Liver (tissue), 9 donors: ENCODE measurements around the gene PLOD3. TPM values are rescaled to one million over a fixed set of nuclear protein-coding genes. Genes with fewer than 3 reads are reported as not detected.
A peak's percentile ranks its signal among the peaks of the same experiment; 100 is the strongest.

Experiments
- DNase-seq: peaks from one replicate; pipeline ENCODE4 v3.0.0-alpha.2; 2017; ENCODE audit warnings: low spot score
- H3K27ac ChIP-seq, 2 donors: one replicate each; pipeline ENCODE4 v1.7.0; 2013; ENCODE audit warnings: inconsistent platforms in 2 of 2, low read length in 2 of 2, control low read depth in 1 of 2, low read depth in 1 of 2, mild to moderate bottlenecking in 1 of 2
- H3K27me3 ChIP-seq, 4 donors: one replicate each; pipeline versions ENCODE4 v1.6.1 to v1.7.0; 2013; ENCODE audit warnings: low read length in 3 of 4, inconsistent platforms in 1 of 4, mild to moderate bottlenecking in 1 of 4, moderate library complexity in 1 of 4; ENCODE audit not compliant: control insufficient read depth in 4 of 4, insufficient read depth in 4 of 4
- H3K36me3 ChIP-seq, 4 donors: one replicate each; pipeline versions ENCODE4 v1.6.1 to v1.7.0; 2013; ENCODE audit warnings: low read length in 3 of 4, mild to moderate bottlenecking in 3 of 4, low read depth in 1 of 4, moderate library complexity in 1 of 4; ENCODE audit not compliant: control insufficient read depth in 4 of 4, insufficient read depth in 3 of 4
- H3K4me1 ChIP-seq, 4 donors: one replicate each; pipeline versions ENCODE4 v1.6.1 to v1.7.0; 2013; ENCODE audit warnings: low read length in 3 of 4, mild to moderate bottlenecking in 3 of 4, moderate library complexity in 1 of 4; ENCODE audit not compliant: control insufficient read depth in 4 of 4, insufficient read depth in 4 of 4
- H3K4me3 ChIP-seq, 3 donors: one replicate each; pipeline versions ENCODE4 v1.6.1 to v1.7.0; 2013; ENCODE audit warnings: low read length in 3 of 3, control low read depth in 1 of 3, low read depth in 1 of 3, mild to moderate bottlenecking in 1 of 3
- H3K9ac ChIP-seq, 2 donors: one replicate each; pipeline ENCODE4 v1.7.0; 2013; ENCODE audit warnings: low read length in 2 of 2, mild to moderate bottlenecking in 2 of 2, moderate library complexity in 2 of 2, control low read depth in 1 of 2, low read depth in 1 of 2
- H3K9me3 ChIP-seq, 4 donors: one replicate each; pipeline versions ENCODE4 v1.6.1 to v1.7.0; 2013; ENCODE audit warnings: low read length in 3 of 4; ENCODE audit not compliant: control insufficient read depth in 4 of 4
- EGR1 ChIP-seq, 2 donors: IDR thresholded peaks; 2 replicates each; pipeline ENCODE4 v1.6.1; 2016 to 2018; ENCODE audit warnings: antibody characterized with exemption in 2 of 2, low read depth in 2 of 2
- FOXA1 ChIP-seq: IDR thresholded peaks from 2 replicates; pipeline ENCODE4 v1.6.1; 2016; ENCODE audit warnings: antibody characterized with exemption
- FOXA2 ChIP-seq: IDR thresholded peaks from 2 replicates; pipeline ENCODE4 v1.6.1; 2016; ENCODE audit warnings: antibody characterized with exemption
- GABPA ChIP-seq, 2 donors: IDR thresholded peaks in 1 of 2; conservative IDR thresholded peaks in 1 of 2; 2 replicates each; pipeline ENCODE4 v1.6.1; 2016; ENCODE audit warnings: antibody characterized with exemption in 2 of 2, mild to moderate bottlenecking in 1 of 2, moderate library complexity in 1 of 2
- HNF4A ChIP-seq, 2 donors: conservative IDR thresholded peaks; 2 replicates each; pipeline ENCODE4 v1.6.1; 2016; ENCODE audit warnings: antibody characterized with exemption in 2 of 2, mild to moderate bottlenecking in 2 of 2
- HNF4G ChIP-seq: IDR thresholded peaks from 2 replicates; pipeline ENCODE4 v1.6.1; 2016; ENCODE audit warnings: antibody characterized with exemption
- JUND ChIP-seq, 2 donors: IDR thresholded peaks; 2 replicates each; pipeline ENCODE4 v1.6.1; 2016; ENCODE audit warnings: antibody characterized with exemption in 2 of 2
- NR2F2 ChIP-seq: IDR thresholded peaks from 2 replicates; pipeline ENCODE4 v1.6.1; 2016; ENCODE audit warnings: antibody characterized with exemption
- RAD21 ChIP-seq, 2 donors: IDR thresholded peaks; 2 replicates each; pipeline ENCODE4 v1.6.1; 2016; ENCODE audit warnings: antibody characterized with exemption in 2 of 2, mild to moderate bottlenecking in 2 of 2
- RXRA ChIP-seq, 2 donors: IDR thresholded peaks; 2 replicates each; pipeline ENCODE4 v1.6.1; 2017 to 2018; ENCODE audit warnings: antibody characterized with exemption in 2 of 2, mild to moderate bottlenecking in 1 of 2
- SP1 ChIP-seq: IDR thresholded peaks from 2 replicates; pipeline ENCODE4 v1.6.1; 2018; ENCODE audit warnings: antibody characterized with exemption, mild to moderate bottlenecking
- TAF1 ChIP-seq: conservative IDR thresholded peaks from 2 replicates; pipeline ENCODE4 v1.6.1; 2016; ENCODE audit warnings: antibody characterized with exemption, mild to moderate bottlenecking
- YY1 ChIP-seq: IDR thresholded peaks from 2 replicates; pipeline ENCODE4 v1.6.1; 2016; ENCODE audit warnings: antibody characterized with exemption, mild to moderate bottlenecking
- WGBS: extraction: QIAGEN DNeasy Blood & Tissue Kit; methylation state at CpG from one replicate; pipeline ENCODE4 v1.1.7; 2013; 5-methylcytosine and 5-hydroxymethylcytosine counted together
- polyA plus RNA-seq, 2 donors: library from polyadenylated mRNA; stranded (reverse) in 1 of 2; unstranded in 1 of 2; fragments of 200-250 nt in 1 of 2; fragments of >200 nt in 1 of 2; fragmentation: Nextera tagmentation in 1 of 2; extraction: Ambion mirVana in 1 of 2; gene quantifications; one replicate each; pipeline versions ENCODE4 v1.2.1 to v1.2.3, GENCODE V29; 2013 to 2015
- total RNA-seq, 2 donors: library from RNA; depleted of rRNA; stranded (reverse); fragments of >200 nt; gene quantifications; one replicate each; pipeline ENCODE4 v1.2.3, GENCODE V29; 2014
- TF ChIP-seq, protein P1 (sequence below): fragments of 150-350 bp; IDR thresholded peaks from 2 replicates; pipeline ENCODE4 v1.5.1; 2017; ENCODE audit warnings: improper control_type of control experiment, low read depth, low read length; ENCODE audit not compliant: missing input control
- TF ChIP-seq, protein P2 (sequence below): IDR thresholded peaks from 2 replicates; pipeline ENCODE4 v1.6.1; 2016; ENCODE audit warnings: antibody characterized with exemption
- TF ChIP-seq, protein P3 (sequence below): IDR thresholded peaks from 2 replicates; pipeline ENCODE4 v1.6.1; 2016; ENCODE audit warnings: antibody characterized with exemption
- TF ChIP-seq, protein P4 (sequence below): IDR thresholded peaks from 2 replicates; pipeline ENCODE4 v1.6.1; 2016; ENCODE audit warnings: antibody characterized with exemption
- TF ChIP-seq, protein P5 (sequence below): IDR thresholded peaks from 2 replicates; pipeline ENCODE4 v1.6.1; 2016; ENCODE audit warnings: antibody characterized with exemption, mild to moderate bottlenecking
- donor health status: healthy.
- donor health status: healthy.
- donor health status: healthy.
- donor health status: healthy.
- donor health status: healthy.

PLOD3 gene
- total and polyA plus RNA-seq, 4 donors = 19.4 to 42.9 (median 27.7) TPM

DNA sequence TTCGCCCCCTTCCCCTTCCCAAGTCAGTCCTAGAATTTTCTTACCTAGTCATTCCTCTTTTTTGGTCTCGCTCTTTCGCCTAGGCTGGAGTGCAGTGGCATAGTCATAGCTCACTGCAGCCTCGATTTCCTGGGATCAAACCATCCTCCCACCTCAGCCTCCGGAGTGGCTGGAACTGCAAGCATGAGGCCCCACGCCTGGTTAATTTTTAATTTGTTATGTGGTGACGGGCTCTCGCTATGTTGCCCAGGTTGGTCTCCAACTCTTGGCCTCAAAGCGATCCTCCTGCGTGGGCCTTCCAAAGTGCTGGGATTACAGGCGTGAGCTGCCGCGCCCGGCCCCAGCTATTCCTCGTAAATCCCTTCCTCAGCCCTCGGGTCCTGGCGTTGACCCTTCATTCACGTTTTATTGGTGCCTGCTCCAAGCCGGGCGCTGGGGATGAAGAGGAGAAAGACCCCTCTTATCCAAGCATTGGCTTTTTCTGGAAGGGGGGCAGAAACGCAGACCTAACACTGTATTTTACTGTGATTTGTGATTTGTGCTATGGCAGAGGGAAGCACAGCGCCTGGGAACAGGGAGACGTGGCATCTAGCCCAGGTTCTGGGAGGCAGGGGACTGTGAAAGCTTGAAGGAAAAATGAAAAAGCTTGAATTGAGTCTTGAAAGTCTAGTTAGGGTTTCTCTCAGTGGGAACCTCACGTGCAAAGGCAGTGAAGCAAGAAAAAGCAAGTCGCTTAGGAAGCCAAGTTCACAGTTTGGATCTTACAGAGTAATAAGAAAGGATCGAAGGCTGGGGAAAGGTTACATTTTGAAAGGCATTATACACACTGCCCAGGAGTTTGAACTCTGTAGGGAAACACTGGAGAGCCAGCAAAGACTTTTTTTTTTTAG lies 1.1 kb upstream of the PLOD3 start:
- WGBS = 3% methylated on average over 26 of the region's 26 CpGs
- Histone ChIP-seq H3K27ac (peak overlapping the region; percentile 96 to 99), H3K27me3 (no peaks in the 10 kb centered on the region), H3K4me3 (peak overlapping the region; percentile 69 to 95 (median 87)), H3K4me1 (peaks cover 20 to 43% (median 37%) of the 10 kb centered on the region in 4 donors), H3K9me3 (no peaks in the 10 kb centered on the region), H3K9ac (peak overlapping the region; percentile 95 to 98), H3K36me3 (peaks cover 0 to 6% (median 4%) of the 10 kb centered on the region in 4 donors)
- TF ChIP-seq GABPA (IDR thresholded peaks at IDR 0.05 in 1 of 2, conservative IDR thresholded peaks at IDR 0.05 in 1 of 2) = peak in 1 of 2 donors; percentile 47
- no peak for TF ChIP-seq EGR1 (IDR thresholded peaks at IDR 0.05; ENCODE audit: low read depth in 2 of 2)
- TF ChIP-seq, protein P1, sequence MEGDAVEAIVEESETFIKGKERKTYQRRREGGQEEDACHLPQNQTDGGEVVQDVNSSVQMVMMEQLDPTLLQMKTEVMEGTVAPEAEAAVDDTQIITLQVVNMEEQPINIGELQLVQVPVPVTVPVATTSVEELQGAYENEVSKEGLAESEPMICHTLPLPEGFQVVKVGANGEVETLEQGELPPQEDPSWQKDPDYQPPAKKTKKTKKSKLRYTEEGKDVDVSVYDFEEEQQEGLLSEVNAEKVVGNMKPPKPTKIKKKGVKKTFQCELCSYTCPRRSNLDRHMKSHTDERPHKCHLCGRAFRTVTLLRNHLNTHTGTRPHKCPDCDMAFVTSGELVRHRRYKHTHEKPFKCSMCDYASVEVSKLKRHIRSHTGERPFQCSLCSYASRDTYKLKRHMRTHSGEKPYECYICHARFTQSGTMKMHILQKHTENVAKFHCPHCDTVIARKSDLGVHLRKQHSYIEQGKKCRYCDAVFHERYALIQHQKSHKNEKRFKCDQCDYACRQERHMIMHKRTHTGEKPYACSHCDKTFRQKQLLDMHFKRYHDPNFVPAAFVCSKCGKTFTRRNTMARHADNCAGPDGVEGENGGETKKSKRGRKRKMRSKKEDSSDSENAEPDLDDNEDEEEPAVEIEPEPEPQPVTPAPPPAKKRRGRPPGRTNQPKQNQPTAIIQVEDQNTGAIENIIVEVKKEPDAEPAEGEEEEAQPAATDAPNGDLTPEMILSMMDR = no peak
- peak; percentile 19 for TF ChIP-seq YY1
- TF ChIP-seq HNF4A (conservative IDR thresholded peaks at IDR 0.05) = peak in 1 of 2 donors; percentile 10
- TF ChIP-seq, protein P2, sequence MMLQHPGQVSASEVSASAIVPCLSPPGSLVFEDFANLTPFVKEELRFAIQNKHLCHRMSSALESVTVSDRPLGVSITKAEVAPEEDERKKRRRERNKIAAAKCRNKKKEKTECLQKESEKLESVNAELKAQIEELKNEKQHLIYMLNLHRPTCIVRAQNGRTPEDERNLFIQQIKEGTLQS = no peak
- no peak for TF ChIP-seq SP1
- no peak for TF ChIP-seq RXRA (IDR thresholded peaks at IDR 0.05)
- no peak for TF ChIP-seq FOXA1
- no peak for TF ChIP-seq TAF1
- TF ChIP-seq, protein P3, sequence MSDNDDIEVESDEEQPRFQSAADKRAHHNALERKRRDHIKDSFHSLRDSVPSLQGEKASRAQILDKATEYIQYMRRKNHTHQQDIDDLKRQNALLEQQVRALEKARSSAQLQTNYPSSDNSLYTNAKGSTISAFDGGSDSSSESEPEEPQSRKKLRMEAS = no peak
- TF ChIP-seq HNF4G = no peak
- TF ChIP-seq FOXA2 = no peak
- no peak for TF ChIP-seq JUND (IDR thresholded peaks at IDR 0.05)
- TF ChIP-seq, protein P4, sequence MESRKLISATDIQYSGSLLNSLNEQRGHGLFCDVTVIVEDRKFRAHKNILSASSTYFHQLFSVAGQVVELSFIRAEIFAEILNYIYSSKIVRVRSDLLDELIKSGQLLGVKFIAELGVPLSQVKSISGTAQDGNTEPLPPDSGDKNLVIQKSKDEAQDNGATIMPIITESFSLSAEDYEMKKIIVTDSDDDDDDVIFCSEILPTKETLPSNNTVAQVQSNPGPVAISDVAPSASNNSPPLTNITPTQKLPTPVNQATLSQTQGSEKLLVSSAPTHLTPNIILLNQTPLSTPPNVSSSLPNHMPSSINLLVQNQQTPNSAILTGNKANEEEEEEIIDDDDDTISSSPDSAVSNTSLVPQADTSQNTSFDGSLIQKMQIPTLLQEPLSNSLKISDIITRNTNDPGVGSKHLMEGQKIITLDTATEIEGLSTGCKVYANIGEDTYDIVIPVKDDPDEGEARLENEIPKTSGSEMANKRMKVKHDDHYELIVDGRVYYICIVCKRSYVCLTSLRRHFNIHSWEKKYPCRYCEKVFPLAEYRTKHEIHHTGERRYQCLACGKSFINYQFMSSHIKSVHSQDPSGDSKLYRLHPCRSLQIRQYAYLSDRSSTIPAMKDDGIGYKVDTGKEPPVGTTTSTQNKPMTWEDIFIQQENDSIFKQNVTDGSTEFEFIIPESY = no peak
- TF ChIP-seq RAD21 (IDR thresholded peaks at IDR 0.05) = no peak
- TF ChIP-seq, protein P5, sequence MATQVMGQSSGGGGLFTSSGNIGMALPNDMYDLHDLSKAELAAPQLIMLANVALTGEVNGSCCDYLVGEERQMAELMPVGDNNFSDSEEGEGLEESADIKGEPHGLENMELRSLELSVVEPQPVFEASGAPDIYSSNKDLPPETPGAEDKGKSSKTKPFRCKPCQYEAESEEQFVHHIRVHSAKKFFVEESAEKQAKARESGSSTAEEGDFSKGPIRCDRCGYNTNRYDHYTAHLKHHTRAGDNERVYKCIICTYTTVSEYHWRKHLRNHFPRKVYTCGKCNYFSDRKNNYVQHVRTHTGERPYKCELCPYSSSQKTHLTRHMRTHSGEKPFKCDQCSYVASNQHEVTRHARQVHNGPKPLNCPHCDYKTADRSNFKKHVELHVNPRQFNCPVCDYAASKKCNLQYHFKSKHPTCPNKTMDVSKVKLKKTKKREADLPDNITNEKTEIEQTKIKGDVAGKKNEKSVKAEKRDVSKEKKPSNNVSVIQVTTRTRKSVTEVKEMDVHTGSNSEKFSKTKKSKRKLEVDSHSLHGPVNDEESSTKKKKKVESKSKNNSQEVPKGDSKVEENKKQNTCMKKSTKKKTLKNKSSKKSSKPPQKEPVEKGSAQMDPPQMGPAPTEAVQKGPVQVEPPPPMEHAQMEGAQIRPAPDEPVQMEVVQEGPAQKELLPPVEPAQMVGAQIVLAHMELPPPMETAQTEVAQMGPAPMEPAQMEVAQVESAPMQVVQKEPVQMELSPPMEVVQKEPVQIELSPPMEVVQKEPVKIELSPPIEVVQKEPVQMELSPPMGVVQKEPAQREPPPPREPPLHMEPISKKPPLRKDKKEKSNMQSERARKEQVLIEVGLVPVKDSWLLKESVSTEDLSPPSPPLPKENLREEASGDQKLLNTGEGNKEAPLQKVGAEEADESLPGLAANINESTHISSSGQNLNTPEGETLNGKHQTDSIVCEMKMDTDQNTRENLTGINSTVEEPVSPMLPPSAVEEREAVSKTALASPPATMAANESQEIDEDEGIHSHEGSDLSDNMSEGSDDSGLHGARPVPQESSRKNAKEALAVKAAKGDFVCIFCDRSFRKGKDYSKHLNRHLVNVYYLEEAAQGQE = peak; percentile 37
- TF ChIP-seq NR2F2 = no peak
- no peak for DNase-seq
